IMR-90 (cell line): ENCODE results near the gene P3R3URF. TPM values are rescaled to one million over a fixed set of nuclear protein-coding genes. Genes with fewer than 3 reads are reported as not detected.
A peak's percentile ranks its signal among the peaks of the same experiment; 100 is the strongest.

Experiments
- ATAC-seq: fragments of 200-7000 bp; cut with Tn5 transposase; 2 replicates; pipeline ENCODE4 v1.9.1; 2020; ENCODE audit warnings: low read depth, mild to moderate bottlenecking, moderate library complexity
- BruUV-seq: library from RNA; stranded (reverse); fragments of 400-500 nt; replicated peaks from 2 replicates; lab custom pipeline; 2021; lab: Mats Ljungman, UMichigan
- CTCF ChIA-PET: fragments of 300-600 bp; formaldehyde crosslinking; extraction: SDS; loops from one replicate; lab custom pipeline; 2021; ENCODE audit warnings: antibody characterized with exemption; lab: Yijun Ruan, JAX
- POLR2A ChIA-PET: fragments of 300-600 bp; sonication (Branson Sonifier 250); formaldehyde crosslinking; loops from one replicate; lab custom pipeline; 2022; ENCODE audit warnings: antibody characterized with exemption; ENCODE audit not compliant: unreplicated experiment; lab: Charles Lee
- DNase-seq: peaks from one replicate; pipeline ENCODE4 v3.0.0; 2013
- H2AFZ ChIP-seq: replicated peaks from 2 replicates; pipeline ENCODE3; 2013; ENCODE audit warnings: low read length, mild to moderate bottlenecking; ENCODE audit not compliant: poor library complexity
- H2AK5ac ChIP-seq: 2 replicates; pipeline ENCODE4 v1.6.1; 2013; ENCODE audit warnings: low read depth, low read length, inconsistent platforms
- H2AK9ac ChIP-seq: replicated peaks from 2 replicates; pipeline ENCODE3; 2013; ENCODE audit warnings: mild to moderate bottlenecking, low read depth, low read length, moderate library complexity; ENCODE audit not compliant: poor library complexity
- H2BK120ac ChIP-seq: 2 replicates; pipeline ENCODE4 v1.6.1; 2013; ENCODE audit warnings: low read depth, low read length, inconsistent platforms
- H2BK15ac ChIP-seq: 3 replicates; pipeline ENCODE4 v1.6.1; 2013; ENCODE audit warnings: low read depth, low read length, inconsistent platforms
- H2BK20ac ChIP-seq: 2 replicates; pipeline ENCODE4 v1.6.1; 2013; ENCODE audit warnings: low read depth, mild to moderate bottlenecking, inconsistent platforms, low read length, moderate library complexity
- H2BK5ac ChIP-seq: 2 replicates; pipeline ENCODE4 v1.6.1; 2013; ENCODE audit warnings: mild to moderate bottlenecking, low read depth, low read length, inconsistent platforms; ENCODE audit not compliant: poor library complexity, severe bottlenecking
- H3K14ac ChIP-seq: replicated peaks from 2 replicates; pipeline ENCODE4 v1.6.1; 2013; ENCODE audit warnings: low read depth, low read length, inconsistent platforms
- H3K18ac ChIP-seq: 2 replicates; pipeline ENCODE4 v1.6.1; 2013; ENCODE audit warnings: low read depth, low read length, control low read depth
- H3K23ac ChIP-seq: 2 replicates; pipeline ENCODE4 v1.6.1; 2013; ENCODE audit warnings: low read depth, low read length, inconsistent platforms
- H3K27ac ChIP-seq: 2 replicates; pipeline ENCODE4 v1.5.1; 2013; ENCODE audit warnings: mild to moderate bottlenecking, control low read depth, low read length; ENCODE audit not compliant: insufficient read depth
- H3K27me3 ChIP-seq: 2 replicates; pipeline ENCODE4 v1.6.1; 2013; ENCODE audit warnings: low read length; ENCODE audit not compliant: control insufficient read depth, insufficient read depth
- H3K36me3 ChIP-seq: 2 replicates; pipeline ENCODE4 v1.6.1; 2013; ENCODE audit warnings: low read length, mixed read lengths; ENCODE audit not compliant: control insufficient read depth, insufficient read depth
- H3K4ac ChIP-seq: 2 replicates; pipeline ENCODE4 v1.6.1; 2013; ENCODE audit warnings: low read depth, low read length, inconsistent platforms
- H3K4me1 ChIP-seq: 2 replicates; pipeline ENCODE4 v1.6.1; 2013; ENCODE audit warnings: low read length, mixed read lengths; ENCODE audit not compliant: control insufficient read depth, insufficient read depth
- H3K4me2 ChIP-seq: 2 replicates; pipeline ENCODE4 v1.6.1; 2013; ENCODE audit warnings: low read depth, mild to moderate bottlenecking, control low read depth, low read length, moderate library complexity
- H3K4me3 ChIP-seq: 2 replicates; pipeline ENCODE4 v1.5.1; 2013; ENCODE audit warnings: low read depth, mild to moderate bottlenecking, control low read depth, low read length, moderate library complexity; ENCODE audit not compliant: insufficient read depth
- H3K56ac ChIP-seq: 2 replicates; pipeline ENCODE4 v1.6.1; 2013; ENCODE audit warnings: low read length, inconsistent platforms; ENCODE audit not compliant: insufficient read depth; ENCODE audit errors: extremely low read depth
- H3K79me1 ChIP-seq, 2 experiments: 2 replicates each; pipeline ENCODE4 v1.6.1; 2013; ENCODE audit warnings: low read length in 2 of 2, inconsistent platforms in 1 of 2, low read depth in 1 of 2
- H3K9ac ChIP-seq: 2 replicates; pipeline ENCODE4 v1.6.1; 2013; ENCODE audit warnings: low read depth, low read length, control low read depth
- H3K9me1 ChIP-seq: 2 replicates; pipeline ENCODE4 v1.6.1; 2013; ENCODE audit warnings: low read length, inconsistent platforms; ENCODE audit not compliant: insufficient read depth
- H3K9me3 ChIP-seq: 2 replicates; pipeline ENCODE4 v1.6.1; 2013; ENCODE audit warnings: low read length; ENCODE audit not compliant: control insufficient read depth, insufficient read depth
- H4K20me1 ChIP-seq: 2 replicates; pipeline ENCODE4 v1.6.1; 2013; ENCODE audit warnings: low read length, inconsistent platforms; ENCODE audit not compliant: insufficient read depth
- H4K5ac ChIP-seq: 2 replicates; pipeline ENCODE4 v1.6.1; 2013; ENCODE audit warnings: mild to moderate bottlenecking, low read depth, low read length, control low read depth
- H4K8ac ChIP-seq, 2 experiments: 2 replicates each; pipeline ENCODE4 v1.6.1; 2013; ENCODE audit warnings: low read depth in 2 of 2, low read length in 2 of 2, control low read depth in 1 of 2, inconsistent platforms in 1 of 2
- H4K91ac ChIP-seq: 2 replicates; pipeline ENCODE4 v1.6.1; 2013; ENCODE audit warnings: low read depth, low read length, inconsistent platforms; ENCODE audit not compliant: insufficient read depth
- BHLHE40 ChIP-seq: fragments of 150-350 bp; IDR thresholded peaks from 2 replicates; pipeline ENCODE4 v1.6.1; 2016; ENCODE audit warnings: mild to moderate bottlenecking, low read depth, low read length
- CEBPB ChIP-seq: IDR thresholded peaks from 2 replicates; pipeline ENCODE4 v1.6.1; 2012; ENCODE audit warnings: low read depth, low read length, improper control_type of control experiment
- FOS ChIP-seq: fragments of 150-350 bp; IDR thresholded peaks from 2 replicates; pipeline ENCODE4 v1.6.1; 2016; ENCODE audit warnings: low read depth, low read length
- MAFK ChIP-seq: IDR thresholded peaks from 2 replicates; pipeline ENCODE4 v1.6.1; 2012; ENCODE audit warnings: low read depth, low read length, improper control_type of control experiment
- MAZ ChIP-seq: IDR thresholded peaks from 2 replicates; pipeline ENCODE4 v1.6.1; 2012; ENCODE audit warnings: low read depth, mild to moderate bottlenecking, low read length, improper control_type of control experiment, moderate library complexity, borderline replicate concordance
- MXI1 ChIP-seq: IDR thresholded peaks from 2 replicates; pipeline ENCODE4 v1.6.1; 2012; ENCODE audit warnings: low read depth, mild to moderate bottlenecking, low read length, moderate library complexity, borderline replicate concordance
- NFE2L2 ChIP-seq: fragments of 150-350 bp; IDR thresholded peaks from 2 replicates; pipeline ENCODE4 v1.6.1; 2016; ENCODE audit warnings: low read depth, mild to moderate bottlenecking, low read length
- POLR2A ChIP-seq: IDR thresholded peaks from 2 replicates; pipeline ENCODE4 v1.6.1; 2012; ENCODE audit warnings: mild to moderate bottlenecking, low read depth, low read length
- RAD21 ChIP-seq: IDR thresholded peaks from 2 replicates; pipeline ENCODE4 v1.6.1; 2012; ENCODE audit warnings: low read length, improper control_type of control experiment
- RCOR1 ChIP-seq: IDR thresholded peaks from 2 replicates; pipeline ENCODE4 v1.6.1; 2012; ENCODE audit warnings: mild to moderate bottlenecking, low read length, improper control_type of control experiment; ENCODE audit not compliant: insufficient replicate concordance
- RFX5 ChIP-seq: IDR thresholded peaks from 2 replicates; pipeline ENCODE4 v1.8.0; 2012; ENCODE audit warnings: low read depth, mild to moderate bottlenecking, low read length, moderate library complexity
- SMC3 ChIP-seq: fragments of 150-350 bp; IDR thresholded peaks from 2 replicates; pipeline ENCODE4 v1.6.1; 2016; ENCODE audit warnings: low read depth, mild to moderate bottlenecking, antibody characterized with exemption, low read length, moderate library complexity
- WGBS, 2 experiments: methylation state at CpG; one replicate each; pipeline versions ENCODE4 v1.1.5 to v1.1.7; 2013; ENCODE audit warnings: missing lambda C conversion rate in 2 of 2; ENCODE audit not compliant: insufficient read length in 1 of 2; ENCODE audit errors: extremely low coverage in 2 of 2; 5-methylcytosine and 5-hydroxymethylcytosine counted together
- dilution Hi-C: fragments of 300-500 bp; cut with HindIII; formaldehyde crosslinking; loops from one replicate; pipeline ENCODE4 v1.14.3; 2018; ENCODE audit warnings: low sequenced_read_pairs; ENCODE audit not compliant: unreplicated experiment
- in situ Hi-C: fragments of 300-500 bp; cut with MboI; formaldehyde crosslinking; loops from 3 replicates; pipeline ENCODE4 v1.14.3; 2019; ENCODE audit warnings: low sequenced_read_pairs, inconsistent platforms, mixed read lengths
- intact Hi-C: fragments of 100-400 bp; cut with micrococcal nuclease; formaldehyde crosslinking; loops from 2 replicates; pipeline ENCODE4 v1.10.0; 2022
- polyA plus RNA-seq, 3 experiments: library from polyadenylated mRNA; depleted of rRNA; stranded (reverse); fragments of >200 nt; gene quantifications; 2 replicates each; pipeline ENCODE4 v1.2.3, GENCODE V29; 2012; ENCODE audit warnings: low replicate concordance in 1 of 3
- total RNA-seq: library from RNA; depleted of rRNA; stranded (reverse); fragments of >200 nt; gene quantifications from 2 replicates; pipeline ENCODE4 v1.2.3, GENCODE V29; 2012
- TF ChIP-seq, protein P1 (sequence below): fragments of 150-350 bp; IDR thresholded peaks from 2 replicates; pipeline ENCODE4 v1.6.1; 2017; ENCODE audit warnings: mild to moderate bottlenecking, antibody characterized with exemption, low read length, low read depth
- TF ChIP-seq, protein P2 (sequence below): conservative IDR thresholded peaks from 2 replicates; pipeline ENCODE4 v1.5.1; 2012; ENCODE audit warnings: mild to moderate bottlenecking, low read depth, low read length, improper control_type of control experiment
- TF ChIP-seq, protein P3 (sequence below): fragments of 150-350 bp; IDR thresholded peaks from 2 replicates; pipeline ENCODE4 v1.6.1; 2016; ENCODE audit warnings: low read depth, mild to moderate bottlenecking, low read length, moderate library complexity, borderline replicate concordance

The P3R3URF gene
- total and polyA plus RNA-seq, 2 of the 4 experiments (the other 2 are of a cell fraction), result not detected

DNA sequence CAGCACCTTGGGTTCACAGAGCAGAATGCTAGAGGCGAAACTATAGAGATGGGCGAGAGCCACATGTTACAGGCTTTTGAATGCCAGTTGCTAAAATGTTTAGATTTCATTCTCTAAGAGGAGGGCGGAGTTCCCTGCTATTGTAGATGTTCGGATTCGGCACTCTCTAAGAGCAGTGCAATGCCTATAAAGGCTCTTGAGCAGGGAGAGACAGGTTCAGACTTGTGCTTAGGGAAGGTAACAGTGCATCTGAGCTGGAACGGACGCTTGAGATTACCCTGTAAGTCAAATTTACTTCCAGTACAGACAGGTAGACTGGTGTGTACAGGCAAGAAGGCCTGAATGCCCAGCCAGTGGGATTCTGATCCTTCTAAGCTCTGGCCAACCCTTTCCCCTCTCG is 42.2 kb upstream of the P3R3URF start:
- POLR2A ChIA-PET, result no interaction called here
- peak; percentile 66 for ATAC-seq
- H2BK120ac ChIP-seq, result peak overlapping the region; percentile 34

More for the DNA sequence above, 42.2 kb upstream of the P3R3URF start:
- no peak overlapping the region for H3K18ac ChIP-seq
- H2BK15ac ChIP-seq, result no peak overlapping the region
- CTCF ChIA-PET, result interaction anchor here (0.6 kb wide), 1 partner anchor 181 kb away, joined by 3 read pairs; no protein-coding TSS in a partner anchor
- H2BK5ac ChIP-seq, result no peak overlapping the region
- DNase-seq, result no peak
- no peak overlapping the region for H3K4me3 ChIP-seq
- 0 out of 2 replicates have a peak overlapping the region, but pooled peaks have one; percentile 58 for H3K14ac ChIP-seq
- TF ChIP-seq RCOR1, result no peak
- TF ChIP-seq NFE2L2, result no peak
- TF ChIP-seq MXI1, result no peak
- TF ChIP-seq SMC3, result no peak
- TF ChIP-seq RAD21, result no peak
- TF ChIP-seq, protein P1, sequence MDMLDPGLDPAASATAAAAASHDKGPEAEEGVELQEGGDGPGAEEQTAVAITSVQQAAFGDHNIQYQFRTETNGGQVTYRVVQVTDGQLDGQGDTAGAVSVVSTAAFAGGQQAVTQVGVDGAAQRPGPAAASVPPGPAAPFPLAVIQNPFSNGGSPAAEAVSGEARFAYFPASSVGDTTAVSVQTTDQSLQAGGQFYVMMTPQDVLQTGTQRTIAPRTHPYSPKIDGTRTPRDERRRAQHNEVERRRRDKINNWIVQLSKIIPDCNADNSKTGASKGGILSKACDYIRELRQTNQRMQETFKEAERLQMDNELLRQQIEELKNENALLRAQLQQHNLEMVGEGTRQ, result no peak
- TF ChIP-seq MAFK, result no peak
- TF ChIP-seq RFX5, result no peak
- no peak for TF ChIP-seq FOS
- no peak for TF ChIP-seq POLR2A
- TF ChIP-seq, protein P2, sequence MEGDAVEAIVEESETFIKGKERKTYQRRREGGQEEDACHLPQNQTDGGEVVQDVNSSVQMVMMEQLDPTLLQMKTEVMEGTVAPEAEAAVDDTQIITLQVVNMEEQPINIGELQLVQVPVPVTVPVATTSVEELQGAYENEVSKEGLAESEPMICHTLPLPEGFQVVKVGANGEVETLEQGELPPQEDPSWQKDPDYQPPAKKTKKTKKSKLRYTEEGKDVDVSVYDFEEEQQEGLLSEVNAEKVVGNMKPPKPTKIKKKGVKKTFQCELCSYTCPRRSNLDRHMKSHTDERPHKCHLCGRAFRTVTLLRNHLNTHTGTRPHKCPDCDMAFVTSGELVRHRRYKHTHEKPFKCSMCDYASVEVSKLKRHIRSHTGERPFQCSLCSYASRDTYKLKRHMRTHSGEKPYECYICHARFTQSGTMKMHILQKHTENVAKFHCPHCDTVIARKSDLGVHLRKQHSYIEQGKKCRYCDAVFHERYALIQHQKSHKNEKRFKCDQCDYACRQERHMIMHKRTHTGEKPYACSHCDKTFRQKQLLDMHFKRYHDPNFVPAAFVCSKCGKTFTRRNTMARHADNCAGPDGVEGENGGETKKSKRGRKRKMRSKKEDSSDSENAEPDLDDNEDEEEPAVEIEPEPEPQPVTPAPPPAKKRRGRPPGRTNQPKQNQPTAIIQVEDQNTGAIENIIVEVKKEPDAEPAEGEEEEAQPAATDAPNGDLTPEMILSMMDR, result no peak
- no peak for TF ChIP-seq MAZ
- TF ChIP-seq, protein P3, sequence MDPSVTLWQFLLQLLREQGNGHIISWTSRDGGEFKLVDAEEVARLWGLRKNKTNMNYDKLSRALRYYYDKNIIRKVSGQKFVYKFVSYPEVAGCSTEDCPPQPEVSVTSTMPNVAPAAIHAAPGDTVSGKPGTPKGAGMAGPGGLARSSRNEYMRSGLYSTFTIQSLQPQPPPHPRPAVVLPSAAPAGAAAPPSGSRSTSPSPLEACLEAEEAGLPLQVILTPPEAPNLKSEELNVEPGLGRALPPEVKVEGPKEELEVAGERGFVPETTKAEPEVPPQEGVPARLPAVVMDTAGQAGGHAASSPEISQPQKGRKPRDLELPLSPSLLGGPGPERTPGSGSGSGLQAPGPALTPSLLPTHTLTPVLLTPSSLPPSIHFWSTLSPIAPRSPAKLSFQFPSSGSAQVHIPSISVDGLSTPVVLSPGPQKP, result no peak
- no peak for TF ChIP-seq BHLHE40
- TF ChIP-seq CEBPB, result no peak
- H4K20me1 ChIP-seq, result no peaks in the 10 kb centered on the region
- H3K4me1 ChIP-seq, result peaks cover 2% of the 10 kb centered on the region; the same call in 1 of the 2 replicates
- H3K27me3 ChIP-seq, result no peaks in the 10 kb centered on the region
- peak overlapping the region; percentile 3 for H2AK9ac ChIP-seq
- H4K8ac ChIP-seq, result 0 out of 4 replicates have a peak overlapping the region, but pooled peaks of 1 of the 2 experiments have one; percentile 17
- H3K4ac ChIP-seq, result no peak overlapping the region
- WGBS, 2 experiments, result 100% methylated on average over 2 of the region's 8 CpGs; no CpG with 5 or more reads in 1 of the 2 experiments
- no peaks in the 10 kb centered on the region for H3K9me3 ChIP-seq
- H4K5ac ChIP-seq, result no peak overlapping the region; the same call in 1 of the 2 replicates
- no peak overlapping the region for H3K56ac ChIP-seq
- no TSS peak for BruUV-seq
- intact Hi-C loops (no loop called here), dilution Hi-C loops (no loop called here), in situ Hi-C loops (no loop called here)
- no peak overlapping the region for H2AFZ ChIP-seq
- H3K36me3 ChIP-seq, result peaks cover 2% of the 10 kb centered on the region; the same call in 1 of the 2 replicates
- peak overlapping the region; percentile 3; the same call in 1 of the 2 replicates for H3K27ac ChIP-seq
- H3K9ac ChIP-seq, result no peak overlapping the region
- peak overlapping the region; percentile 18; the same call in 1 of the 2 replicates for H2BK20ac ChIP-seq
- H4K91ac ChIP-seq, result no peak overlapping the region
- H3K9me1 ChIP-seq, result 0 out of 2 replicates have a peak, but pooled peaks cover 6% of the 10 kb centered on the region
- H3K4me2 ChIP-seq, result no peak overlapping the region
- no peaks in the 10 kb centered on the region for H3K79me1 ChIP-seq
- no peak overlapping the region for H3K23ac ChIP-seq
- no peak overlapping the region for H2AK5ac ChIP-seq
